Omental fat pad (tissue), 4 donors: ENCODE data around the gene TLE1. TPM values are rescaled to one million over a fixed set of nuclear protein-coding genes. Genes with fewer than 3 reads are reported as not detected.

Experiments
- ATAC-seq: fragments of 150-250 bp; one replicate; pipeline ENCODE4 v1.9.1; 2016; ENCODE audit warnings: mild to moderate bottlenecking, moderate library complexity; ENCODE audit not compliant: low FRiP score
- DNase-seq: peaks from one replicate; pipeline ENCODE4 v3.0.0-alpha.2; 2019; ENCODE audit warnings: low spot score
- total RNA-seq, 4 donors: library from RNA; depleted of rRNA; stranded (reverse); fragments of >200 nt; gene quantifications; one replicate each; pipeline ENCODE4 v1.1.0, GENCODE V29; 2016
- TF ChIP-seq, protein P1 (sequence below), 3 donors: fragments of 450-650 bp; IDR thresholded peaks; one replicate each; pipeline ENCODE4 v1.5.1; 2016 to 2017; ENCODE audit warnings: antibody characterized with exemption in 3 of 3, mild to moderate bottlenecking in 3 of 3, moderate library complexity in 2 of 3

The TLE1 gene
- total RNA-seq, 4 donors from 2014 or later = 75.3 to 136 (median 80.1) TPM

DNA sequence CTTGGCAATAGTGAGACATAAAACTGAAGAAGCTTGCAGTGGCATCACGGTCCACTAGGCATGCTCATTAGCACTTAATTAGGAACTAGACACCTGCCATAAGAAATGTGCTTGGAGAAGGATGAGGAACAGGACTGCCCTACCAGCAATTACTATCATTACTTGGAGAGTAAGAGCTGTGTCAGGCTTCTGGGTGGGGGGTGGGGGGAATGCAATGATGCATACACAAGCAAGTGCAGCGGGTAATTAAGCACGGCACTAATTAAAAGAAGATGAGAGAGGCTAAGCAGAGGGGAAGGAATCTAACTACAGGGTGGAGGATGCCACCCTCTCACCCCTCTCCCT lies 53.1 kb downstream of the TLE1 start:
- ATAC-seq = no peak

DNA sequence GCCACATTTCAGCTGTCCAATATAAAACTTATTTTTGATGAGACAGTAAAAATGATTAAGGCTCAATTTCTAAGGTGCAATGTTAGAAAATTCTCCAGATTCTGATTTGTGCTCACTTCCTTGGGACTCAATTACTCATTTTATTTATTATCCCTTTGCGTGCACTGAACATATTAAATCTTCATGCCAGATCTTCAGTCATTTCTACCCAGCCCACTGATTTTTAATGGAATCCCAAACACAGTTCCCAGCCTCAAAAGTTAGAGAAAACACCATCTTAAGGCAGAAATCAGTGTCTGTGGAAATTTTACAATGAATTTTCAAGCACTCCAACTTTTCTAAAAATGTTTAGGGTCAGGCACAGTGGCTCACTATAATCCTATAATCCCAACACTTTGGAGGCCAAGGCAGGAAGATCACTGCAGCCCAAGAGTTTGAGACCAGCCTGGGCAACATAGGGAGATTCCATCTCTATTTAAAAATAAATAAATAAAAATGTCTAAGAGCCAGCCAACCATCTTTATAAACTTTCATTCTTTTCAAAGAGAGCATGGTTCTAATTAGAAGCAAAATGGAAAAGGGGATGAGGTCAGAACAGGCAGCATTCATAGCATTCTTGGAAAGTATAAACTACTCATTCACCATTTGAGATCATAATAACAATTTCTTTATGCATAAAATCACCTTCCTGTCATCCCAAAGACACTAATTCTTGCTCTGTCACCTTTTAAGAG lies 53.7 kb downstream of the TLE1 start:
- ATAC-seq (no peak), DNase-seq (no peak)
- TF ChIP-seq, protein P1, sequence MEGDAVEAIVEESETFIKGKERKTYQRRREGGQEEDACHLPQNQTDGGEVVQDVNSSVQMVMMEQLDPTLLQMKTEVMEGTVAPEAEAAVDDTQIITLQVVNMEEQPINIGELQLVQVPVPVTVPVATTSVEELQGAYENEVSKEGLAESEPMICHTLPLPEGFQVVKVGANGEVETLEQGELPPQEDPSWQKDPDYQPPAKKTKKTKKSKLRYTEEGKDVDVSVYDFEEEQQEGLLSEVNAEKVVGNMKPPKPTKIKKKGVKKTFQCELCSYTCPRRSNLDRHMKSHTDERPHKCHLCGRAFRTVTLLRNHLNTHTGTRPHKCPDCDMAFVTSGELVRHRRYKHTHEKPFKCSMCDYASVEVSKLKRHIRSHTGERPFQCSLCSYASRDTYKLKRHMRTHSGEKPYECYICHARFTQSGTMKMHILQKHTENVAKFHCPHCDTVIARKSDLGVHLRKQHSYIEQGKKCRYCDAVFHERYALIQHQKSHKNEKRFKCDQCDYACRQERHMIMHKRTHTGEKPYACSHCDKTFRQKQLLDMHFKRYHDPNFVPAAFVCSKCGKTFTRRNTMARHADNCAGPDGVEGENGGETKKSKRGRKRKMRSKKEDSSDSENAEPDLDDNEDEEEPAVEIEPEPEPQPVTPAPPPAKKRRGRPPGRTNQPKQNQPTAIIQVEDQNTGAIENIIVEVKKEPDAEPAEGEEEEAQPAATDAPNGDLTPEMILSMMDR (IDR thresholded peaks at IDR 0.05) = no peak

More for the DNA sequence above, 53.1 kb downstream of the TLE1 start:
- TF ChIP-seq, protein P1 (IDR thresholded peaks at IDR 0.05) = no peak
- DNase-seq = no peak

DNA sequence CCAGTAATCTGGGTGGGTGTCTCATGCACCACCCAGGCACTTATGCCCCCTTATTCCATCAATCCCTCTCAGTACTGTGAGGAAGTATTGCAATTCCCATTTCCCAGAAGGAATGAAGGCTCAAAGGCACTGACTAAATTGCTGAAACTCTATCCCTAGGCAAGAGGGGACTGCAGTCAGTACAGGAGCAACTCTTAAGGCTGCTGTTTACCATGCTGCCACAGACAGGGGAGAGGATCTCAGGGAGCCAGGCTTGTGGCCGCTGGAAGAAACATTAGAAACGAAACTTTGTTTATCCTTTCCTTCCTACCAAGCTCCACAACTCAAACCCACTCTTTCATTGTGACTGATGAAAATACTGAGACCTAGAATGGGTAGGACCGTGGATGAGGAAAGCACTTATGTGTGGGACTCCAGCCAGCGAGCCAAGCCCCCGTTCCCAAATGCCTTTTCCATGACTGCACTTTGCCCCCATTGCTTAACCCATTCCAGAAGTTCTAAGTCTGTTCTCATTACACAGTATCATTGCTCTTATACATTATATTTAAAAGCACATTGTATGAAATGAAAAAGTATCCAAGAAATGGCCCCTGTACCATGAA lies 54.3 kb downstream of the TLE1 start:
- ATAC-seq = no peak
- no peak for DNase-seq

GRCh38 chr9:81633952-81634854 lies 55.1 kb downstream of the TLE1 start:
- DNase-seq (no peak), ATAC-seq (no peak)
- TF ChIP-seq, protein P1 (IDR thresholded peaks at IDR 0.05) = no peak

More for the DNA sequence above, 54.3 kb downstream of the TLE1 start:
- TF ChIP-seq, protein P1 (IDR thresholded peaks at IDR 0.05) = no peak

- DNase-seq (no peak), ATAC-seq (no peak)
- TF ChIP-seq, protein P1 (IDR thresholded peaks at IDR 0.05) = no peak
Measured at GRCh38 chr9:81632599-81632998, 56.7 kb downstream of the TLE1 start.

GRCh38 chr9:81631218-81631745 lies 58.1 kb downstream of the TLE1 start:
- no peak for DNase-seq
- ATAC-seq = no peak
- TF ChIP-seq, protein P1 (IDR thresholded peaks at IDR 0.05) = no peak
